22Rv1 (cell line): ENCODE results near the gene ADAMTS17.

Experiments
- H3K27ac ChIP-seq: fragments of 450-650 bp; 2 replicates; pipeline ENCODE4 v1.5.1; 2017
- CTCF ChIP-seq: fragments of 450-650 bp; IDR thresholded peaks from 2 replicates; pipeline ENCODE4 v1.5.1; 2017; ENCODE audit warnings: mild to moderate bottlenecking
- ZFX ChIP-seq: fragments of 450-650 bp; IDR thresholded peaks from 2 replicates; pipeline ENCODE4 v1.6.1; 2017; ENCODE audit warnings: antibody characterized with exemption, borderline replicate concordance

The ADAMTS17 gene

GRCh38 chr15:99992611-99993231 lies 349.1 kb downstream of the ADAMTS17 start:
- TF ChIP-seq ZFX (no peak), CTCF (no peak)
- H3K27ac ChIP-seq, result no peak overlapping the region

GRCh38 chr15:99989095-99989494 lies 352.7 kb downstream of the ADAMTS17 start:
- TF ChIP-seq ZFX, result no peak
- no peak for TF ChIP-seq CTCF
- no peak overlapping the region for H3K27ac ChIP-seq

- TF ChIP-seq CTCF, result no peak
- no peak for TF ChIP-seq ZFX
- H3K27ac ChIP-seq, result no peak overlapping the region
Observed at GRCh38 chr15:99987701-99988100, 354.1 kb downstream of the ADAMTS17 start.

- H3K27ac ChIP-seq, result no peak overlapping the region
- no peak for TF ChIP-seq CTCF
- no peak for TF ChIP-seq ZFX
Observed at GRCh38 chr15:99987119-99987506, 354.7 kb downstream of the ADAMTS17 start.

- no peak overlapping the region for H3K27ac ChIP-seq
Observed at GRCh38 chr15:99986297-99987118, 355.3 kb downstream of the ADAMTS17 start.

GRCh38 chr15:99985878-99986277 lies 355.9 kb downstream of the ADAMTS17 start:
- H3K27ac ChIP-seq, result no peak overlapping the region
- no peak for TF ChIP-seq CTCF
- TF ChIP-seq ZFX, result no peak

More at GRCh38 chr15:99986297-99987118, 355.3 kb downstream of the ADAMTS17 start:
- no peak for TF ChIP-seq ZFX
- TF ChIP-seq CTCF, result no peak
